IMR-90 (cell line): Measurements from ENCODE around the gene OSBP. TPM values are rescaled to one million over a fixed set of nuclear protein-coding genes. Genes with fewer than 3 reads are reported as not detected.
"Not testable (repeated sequence)": the region's sequence is repeated elsewhere in the genome, so short reads cannot be mapped to it uniquely, and the experiment has no call there.

ENCODE experiments used
- ATAC-seq: fragments of 200-7000 bp; cut with Tn5 transposase; 2 replicates; pipeline ENCODE4 v1.9.1; 2020; ENCODE audit warnings: low read depth, mild to moderate bottlenecking, moderate library complexity
- BruUV-seq: library from RNA; stranded (reverse); fragments of 400-500 nt; replicated peaks from 2 replicates; lab custom pipeline; 2021; lab: Mats Ljungman, UMichigan
- CTCF ChIA-PET: fragments of 300-600 bp; formaldehyde crosslinking; extraction: SDS; loops from one replicate; lab custom pipeline; 2021; ENCODE audit warnings: antibody characterized with exemption; lab: Yijun Ruan, JAX
- POLR2A ChIA-PET: fragments of 300-600 bp; sonication (Branson Sonifier 250); formaldehyde crosslinking; loops from one replicate; lab custom pipeline; 2022; ENCODE audit warnings: antibody characterized with exemption; ENCODE audit not compliant: unreplicated experiment; lab: Charles Lee
- DNase-seq: peaks from one replicate; pipeline ENCODE4 v3.0.0; 2013
- H2AFZ ChIP-seq: replicated peaks from 2 replicates; pipeline ENCODE3; 2013; ENCODE audit warnings: low read length, mild to moderate bottlenecking; ENCODE audit not compliant: poor library complexity
- H2AK5ac ChIP-seq: 2 replicates; pipeline ENCODE4 v1.6.1; 2013; ENCODE audit warnings: low read depth, low read length, inconsistent platforms
- H2AK9ac ChIP-seq: replicated peaks from 2 replicates; pipeline ENCODE3; 2013; ENCODE audit warnings: mild to moderate bottlenecking, low read depth, low read length, moderate library complexity; ENCODE audit not compliant: poor library complexity
- H2BK120ac ChIP-seq: 2 replicates; pipeline ENCODE4 v1.6.1; 2013; ENCODE audit warnings: low read depth, low read length, inconsistent platforms
- H2BK15ac ChIP-seq: 3 replicates; pipeline ENCODE4 v1.6.1; 2013; ENCODE audit warnings: low read depth, low read length, inconsistent platforms
- H2BK20ac ChIP-seq: 2 replicates; pipeline ENCODE4 v1.6.1; 2013; ENCODE audit warnings: low read depth, mild to moderate bottlenecking, inconsistent platforms, low read length, moderate library complexity
- H2BK5ac ChIP-seq: 2 replicates; pipeline ENCODE4 v1.6.1; 2013; ENCODE audit warnings: mild to moderate bottlenecking, low read depth, low read length, inconsistent platforms; ENCODE audit not compliant: poor library complexity, severe bottlenecking
- H3K14ac ChIP-seq: replicated peaks from 2 replicates; pipeline ENCODE4 v1.6.1; 2013; ENCODE audit warnings: low read depth, low read length, inconsistent platforms
- H3K18ac ChIP-seq: 2 replicates; pipeline ENCODE4 v1.6.1; 2013; ENCODE audit warnings: low read depth, low read length, control low read depth
- H3K23ac ChIP-seq: 2 replicates; pipeline ENCODE4 v1.6.1; 2013; ENCODE audit warnings: low read depth, low read length, inconsistent platforms
- H3K27ac ChIP-seq: 2 replicates; pipeline ENCODE4 v1.5.1; 2013; ENCODE audit warnings: mild to moderate bottlenecking, control low read depth, low read length; ENCODE audit not compliant: insufficient read depth
- H3K27me3 ChIP-seq: 2 replicates; pipeline ENCODE4 v1.6.1; 2013; ENCODE audit warnings: low read length; ENCODE audit not compliant: control insufficient read depth, insufficient read depth
- H3K36me3 ChIP-seq: 2 replicates; pipeline ENCODE4 v1.6.1; 2013; ENCODE audit warnings: low read length, mixed read lengths; ENCODE audit not compliant: control insufficient read depth, insufficient read depth
- H3K4ac ChIP-seq: 2 replicates; pipeline ENCODE4 v1.6.1; 2013; ENCODE audit warnings: low read depth, low read length, inconsistent platforms
- H3K4me1 ChIP-seq: 2 replicates; pipeline ENCODE4 v1.6.1; 2013; ENCODE audit warnings: low read length, mixed read lengths; ENCODE audit not compliant: control insufficient read depth, insufficient read depth
- H3K4me2 ChIP-seq: 2 replicates; pipeline ENCODE4 v1.6.1; 2013; ENCODE audit warnings: low read depth, mild to moderate bottlenecking, control low read depth, low read length, moderate library complexity
- H3K4me3 ChIP-seq: 2 replicates; pipeline ENCODE4 v1.5.1; 2013; ENCODE audit warnings: low read depth, mild to moderate bottlenecking, control low read depth, low read length, moderate library complexity; ENCODE audit not compliant: insufficient read depth
- H3K56ac ChIP-seq: 2 replicates; pipeline ENCODE4 v1.6.1; 2013; ENCODE audit warnings: low read length, inconsistent platforms; ENCODE audit not compliant: insufficient read depth; ENCODE audit errors: extremely low read depth
- H3K79me1 ChIP-seq, 2 experiments: 2 replicates each; pipeline ENCODE4 v1.6.1; 2013; ENCODE audit warnings: low read length in 2 of 2, inconsistent platforms in 1 of 2, low read depth in 1 of 2
- H3K9ac ChIP-seq: 2 replicates; pipeline ENCODE4 v1.6.1; 2013; ENCODE audit warnings: low read depth, low read length, control low read depth
- H3K9me1 ChIP-seq: 2 replicates; pipeline ENCODE4 v1.6.1; 2013; ENCODE audit warnings: low read length, inconsistent platforms; ENCODE audit not compliant: insufficient read depth
- H3K9me3 ChIP-seq: 2 replicates; pipeline ENCODE4 v1.6.1; 2013; ENCODE audit warnings: low read length; ENCODE audit not compliant: control insufficient read depth, insufficient read depth
- H4K20me1 ChIP-seq: 2 replicates; pipeline ENCODE4 v1.6.1; 2013; ENCODE audit warnings: low read length, inconsistent platforms; ENCODE audit not compliant: insufficient read depth
- H4K5ac ChIP-seq: 2 replicates; pipeline ENCODE4 v1.6.1; 2013; ENCODE audit warnings: mild to moderate bottlenecking, low read depth, low read length, control low read depth
- H4K8ac ChIP-seq, 2 experiments: 2 replicates each; pipeline ENCODE4 v1.6.1; 2013; ENCODE audit warnings: low read depth in 2 of 2, low read length in 2 of 2, control low read depth in 1 of 2, inconsistent platforms in 1 of 2
- H4K91ac ChIP-seq: 2 replicates; pipeline ENCODE4 v1.6.1; 2013; ENCODE audit warnings: low read depth, low read length, inconsistent platforms; ENCODE audit not compliant: insufficient read depth
- CEBPB ChIP-seq: IDR thresholded peaks from 2 replicates; pipeline ENCODE4 v1.6.1; 2012; ENCODE audit warnings: low read depth, low read length, improper control_type of control experiment
- ELK1 ChIP-seq: fragments of 150-350 bp; IDR thresholded peaks from 2 replicates; pipeline ENCODE4 v1.6.1; 2016; ENCODE audit warnings: low read depth, mild to moderate bottlenecking, low read length, moderate library complexity, borderline replicate concordance
- MAZ ChIP-seq: IDR thresholded peaks from 2 replicates; pipeline ENCODE4 v1.6.1; 2012; ENCODE audit warnings: low read depth, mild to moderate bottlenecking, low read length, improper control_type of control experiment, moderate library complexity, borderline replicate concordance
- MXI1 ChIP-seq: IDR thresholded peaks from 2 replicates; pipeline ENCODE4 v1.6.1; 2012; ENCODE audit warnings: low read depth, mild to moderate bottlenecking, low read length, moderate library complexity, borderline replicate concordance
- NFE2L2 ChIP-seq: fragments of 150-350 bp; IDR thresholded peaks from 2 replicates; pipeline ENCODE4 v1.6.1; 2016; ENCODE audit warnings: low read depth, mild to moderate bottlenecking, low read length
- POLR2A ChIP-seq: IDR thresholded peaks from 2 replicates; pipeline ENCODE4 v1.6.1; 2012; ENCODE audit warnings: mild to moderate bottlenecking, low read depth, low read length
- RAD21 ChIP-seq: IDR thresholded peaks from 2 replicates; pipeline ENCODE4 v1.6.1; 2012; ENCODE audit warnings: low read length, improper control_type of control experiment
- RCOR1 ChIP-seq: IDR thresholded peaks from 2 replicates; pipeline ENCODE4 v1.6.1; 2012; ENCODE audit warnings: mild to moderate bottlenecking, low read length, improper control_type of control experiment; ENCODE audit not compliant: insufficient replicate concordance
- RFX5 ChIP-seq: IDR thresholded peaks from 2 replicates; pipeline ENCODE4 v1.8.0; 2012; ENCODE audit warnings: low read depth, mild to moderate bottlenecking, low read length, moderate library complexity
- USF2 ChIP-seq: fragments of 150-350 bp; IDR thresholded peaks from 2 replicates; pipeline ENCODE4 v1.6.1; 2017; ENCODE audit warnings: mild to moderate bottlenecking, antibody characterized with exemption, low read length, low read depth
- WGBS, 2 experiments: methylation state at CpG; one replicate each; pipeline versions ENCODE4 v1.1.5 to v1.1.7; 2013; ENCODE audit warnings: missing lambda C conversion rate in 2 of 2; ENCODE audit not compliant: insufficient read length in 1 of 2; ENCODE audit errors: extremely low coverage in 2 of 2; 5-methylcytosine and 5-hydroxymethylcytosine counted together
- dilution Hi-C: fragments of 300-500 bp; cut with HindIII; formaldehyde crosslinking; loops from one replicate; pipeline ENCODE4 v1.14.3; 2018; ENCODE audit warnings: low sequenced_read_pairs; ENCODE audit not compliant: unreplicated experiment
- in situ Hi-C: fragments of 300-500 bp; cut with MboI; formaldehyde crosslinking; loops from 3 replicates; pipeline ENCODE4 v1.14.3; 2019; ENCODE audit warnings: low sequenced_read_pairs, inconsistent platforms, mixed read lengths
- intact Hi-C: fragments of 100-400 bp; cut with micrococcal nuclease; formaldehyde crosslinking; loops from 2 replicates; pipeline ENCODE4 v1.10.0; 2022
- polyA plus RNA-seq, 3 experiments: library from polyadenylated mRNA; depleted of rRNA; stranded (reverse); fragments of >200 nt; gene quantifications; 2 replicates each; pipeline ENCODE4 v1.2.3, GENCODE V29; 2012; ENCODE audit warnings: low replicate concordance in 1 of 3
- total RNA-seq: library from RNA; depleted of rRNA; stranded (reverse); fragments of >200 nt; gene quantifications from 2 replicates; pipeline ENCODE4 v1.2.3, GENCODE V29; 2012

The OSBP gene
- total and polyA plus RNA-seq, 2 of the 4 experiments (the other 2 are of a cell fraction), result 22.1 to 27.4 TPM

GRCh38 chr11:59544869-59545178, 70.8 kb downstream of the OSBP start:
- Histone ChIP-seq H2BK120ac (no peak overlapping the region), H2AK5ac (no peak overlapping the region), H3K9me3 (no peaks in the 10 kb centered on the region), H2AFZ (no peak overlapping the region), H2AK9ac (no peak overlapping the region), H3K27me3 (no peaks in the 10 kb centered on the region), H3K56ac (no peak overlapping the region), H4K91ac (no peak overlapping the region), H3K9me1 (no peaks in the 10 kb centered on the region), H2BK15ac (no peak overlapping the region), H2BK20ac (no peak overlapping the region), H2BK5ac (no peak overlapping the region), H3K4ac (no peak overlapping the region), H3K36me3 (no peaks in the 10 kb centered on the region), H3K4me1 (0 out of 2 replicates have a peak, but pooled peaks cover 2% of the 10 kb centered on the region), H4K5ac (no peak overlapping the region), H3K4me2 (no peak overlapping the region), H3K14ac (no peak overlapping the region; the same call in 1 of the 2 replicates), H3K79me1 (no peaks in the 10 kb centered on the region), H3K27ac (no peak overlapping the region), H3K18ac (no peak overlapping the region), H4K20me1 (no peaks in the 10 kb centered on the region), H3K4me3 (no peak overlapping the region), H4K8ac (no peak overlapping the region), H3K23ac (no peak overlapping the region), H3K9ac (no peak overlapping the region)
- no peak for TF ChIP-seq ELK1
- no peak for TF ChIP-seq RCOR1
- TF ChIP-seq NFE2L2, result no peak
- TF ChIP-seq MAZ, result no peak
- TF ChIP-seq USF2, result no peak
- no peak for TF ChIP-seq RAD21
- TF ChIP-seq POLR2A, result no peak
- no peak for TF ChIP-seq RFX5
- no peak for TF ChIP-seq MXI1
- no peak for TF ChIP-seq CEBPB
- ChIA-PET CTCF (no interaction called here), POLR2A (no interaction called here)
- in situ Hi-C loops, result no loop called here
- BruUV-seq, result no TSS peak
- dilution Hi-C loops, result no loop called here
- whole genome bisulfite sequencing, 2 experiments, result 80% methylated on average over 1 of the region's 3 CpGs; no CpG with 5 or more reads in 1 of the 2 experiments
- DNase-seq (no peak), ATAC-seq (no peak)
- intact Hi-C loops, result no loop called here

- H3K4ac ChIP-seq, H3K4me3 ChIP-seq, H3K79me1 ChIP-seq, H4K8ac ChIP-seq, H3K9me1 ChIP-seq, ATAC-seq, in situ Hi-C loops, dilution Hi-C loops, H4K5ac ChIP-seq, H2AFZ ChIP-seq, H2AK5ac ChIP-seq, H3K4me2 ChIP-seq, DNase-seq, H3K4me1 ChIP-seq, CTCF ChIA-PET, H3K27me3 ChIP-seq, H3K56ac ChIP-seq, H4K20me1 ChIP-seq, H3K18ac ChIP-seq, intact Hi-C loops, H2BK5ac ChIP-seq, H2AK9ac ChIP-seq, POLR2A ChIA-PET, H2BK120ac ChIP-seq, H3K27ac ChIP-seq, H4K91ac ChIP-seq, H2BK20ac ChIP-seq, H3K14ac ChIP-seq, H3K36me3 ChIP-seq, H3K9me3 ChIP-seq, H3K9ac ChIP-seq, H3K23ac ChIP-seq, BruUV-seq, H2BK15ac ChIP-seq: not testable (repeated sequence)
- WGBS, 2 experiments, result no CpG with 5 or more reads among the region's 3 CpGs
These were observed 71.9 kb downstream of the OSBP start for GRCh38 chr11:59543713-59544112.
